CD4-positive, alpha-beta T cell (primary cell): ENCODE data around the gene CPVL. TPM values are rescaled to one million over a fixed set of nuclear protein-coding genes. Genes with fewer than 3 reads are reported as not detected.

Experiments
- ATAC-seq: fragments of 200-7000 bp; cut with Tn5 transposase; one replicate; pipeline ENCODE4 v1.10.0; 2022; ENCODE audit warnings: mild to moderate bottlenecking; ENCODE audit not compliant: poor library complexity
- CTCF ChIA-PET: fragments of 350-600 bp; sonication (Branson Sonifier 250); formaldehyde crosslinking; loops from one replicate; lab custom pipeline; 2021; ENCODE audit warnings: antibody characterized with exemption, inconsistent platforms; lab: Charles Lee
- POLR2A ChIA-PET: fragments of 350-600 bp; sonication (Branson Sonifier 250); formaldehyde crosslinking; loops from one replicate; lab custom pipeline; 2021; ENCODE audit warnings: antibody characterized with exemption, inconsistent platforms; lab: Charles Lee
- DNase-seq, 14 experiments: peaks; one replicate each; pipeline ENCODE4 v3.0.0-alpha.2; 2013 to 2020; ENCODE audit warnings: mixed read lengths in 2 of 14
- H3K27ac ChIP-seq, 2 donors: one replicate each; pipeline versions ENCODE4 v1.5.1 to v1.7.0; 2013; ENCODE audit warnings: low read length in 2 of 2, low read depth in 1 of 2, mild to moderate bottlenecking in 1 of 2
- H3K27me3 ChIP-seq, 2 experiments: 1 replicate in 1 of 2; 2 replicates in 1 of 2; pipeline versions ENCODE4 v1.6.1 to v1.7.0; 2013; ENCODE audit warnings: low read length in 2 of 2, control low read depth in 1 of 2, mild to moderate bottlenecking in 1 of 2, moderate library complexity in 1 of 2; ENCODE audit not compliant: insufficient read depth in 2 of 2, control insufficient read depth in 1 of 2
- H3K36me3 ChIP-seq: one replicate; pipeline ENCODE4 v1.6.1; 2013; ENCODE audit warnings: low read length, control low read depth; ENCODE audit not compliant: insufficient read depth
- H3K4me1 ChIP-seq: one replicate; pipeline ENCODE4 v1.6.1; 2013; ENCODE audit warnings: low read length, control low read depth; ENCODE audit not compliant: insufficient read depth
- H3K4me3 ChIP-seq: one replicate; pipeline ENCODE4 v1.5.1; 2013; ENCODE audit warnings: mild to moderate bottlenecking, low read length, moderate library complexity
- H3K9me3 ChIP-seq, 2 experiments: 1 replicate in 1 of 2; 2 replicates in 1 of 2; pipeline versions ENCODE4 v1.6.1 to v1.7.0; 2013; ENCODE audit warnings: low read length in 2 of 2, mild to moderate bottlenecking in 2 of 2, control low read depth in 1 of 2, moderate library complexity in 1 of 2; ENCODE audit not compliant: control insufficient read depth in 1 of 2, insufficient read depth in 1 of 2
- H3K27ac Mint-ChIP-seq: one replicate; pipeline ENCODE4 v1.8.0; 2020; ENCODE audit warnings: mixed read lengths
- H3K27me3 Mint-ChIP-seq: one replicate; pipeline ENCODE4 v1.8.0; 2021; ENCODE audit warnings: mixed read lengths
- H3K36me3 Mint-ChIP-seq: one replicate; pipeline ENCODE4 v1.8.0; 2021; ENCODE audit warnings: low read depth, mixed read lengths
- H3K4me1 Mint-ChIP-seq: one replicate; pipeline ENCODE4 v1.8.0; 2021; ENCODE audit warnings: low read depth, mixed read lengths
- H3K4me3 Mint-ChIP-seq: one replicate; pipeline ENCODE4 v1.8.0; 2020; ENCODE audit warnings: mild to moderate bottlenecking, mixed read lengths
- H3K9me3 Mint-ChIP-seq: one replicate; pipeline ENCODE4 v1.8.0; 2020; ENCODE audit warnings: mixed read lengths
- CTCF ChIP-seq: fragments of 200-600 bp; IDR thresholded peaks from one replicate; pipeline ENCODE4 v1.8.0; 2022; ENCODE audit warnings: antibody characterized with exemption, mild to moderate bottlenecking
- intact Hi-C, 2 experiments: fragments of 100-400 bp; cut with DNase I in 1 of 2; cut with micrococcal nuclease in 1 of 2; formaldehyde crosslinking; loops; one replicate each; pipeline versions ENCODE4 v1.15.1 to v1.9.0; 2023 to 2025; cut with DNase I, micrococcal nuclease
- total RNA-seq, 174 experiments: library from RNA in 2 of 174; stranded (reverse) in 2 of 174; gene quantifications; one replicate each; pipeline ENCODE4 v1.2.3 and lab custom pipeline; 2021 to 2026

Gene CPVL
- total RNA-seq, 2 experiments from 2014 or later: 3.8 to 4.5 TPM

- CTCF ChIA-PET: no interaction called here
Measured at GRCh38 chr7:29160080-29160479, 13.7 kb upstream of the CPVL start.

GRCh38 chr7:29158795-29159423 is 12.6 kb upstream of the CPVL start:
- no peaks in the 10 kb centered on the region for H3K27me3 ChIP-seq
- no peaks in the 10 kb centered on the region for H3K9me3 ChIP-seq
- DNase-seq (no peak), ATAC-seq (no peak)
- no peaks in the 10 kb centered on the region for H3K9me3 Mint-ChIP-seq
- ChIA-PET CTCF (no interaction called here), POLR2A (no interaction called here)
- H3K36me3 Mint-ChIP-seq: no peaks in the 10 kb centered on the region
- no peak overlapping the region for H3K4me3 Mint-ChIP-seq
- intact Hi-C loops: no loop called here
- H3K27ac Mint-ChIP-seq: no peak overlapping the region
- no peaks in the 10 kb centered on the region for H3K4me1 ChIP-seq
- H3K27ac ChIP-seq: no peak overlapping the region
- peaks cover 21% of the 10 kb centered on the region for H3K27me3 Mint-ChIP-seq
- peaks cover 9% of the 10 kb centered on the region for H3K4me1 Mint-ChIP-seq
- TF ChIP-seq CTCF: no peak
- H3K36me3 ChIP-seq: no peaks in the 10 kb centered on the region
- H3K4me3 ChIP-seq: no peak overlapping the region

More at GRCh38 chr7:29160080-29160479, 13.7 kb upstream of the CPVL start:
- Histone ChIP-seq H3K36me3 (no peaks in the 10 kb centered on the region), H3K27me3 (no peaks in the 10 kb centered on the region), H3K9me3 (no peaks in the 10 kb centered on the region), H3K4me1 (no peaks in the 10 kb centered on the region), H3K27ac (no peak overlapping the region), H3K4me3 (no peak overlapping the region)
- DNase-seq (no peak), ATAC-seq (no peak)
- H3K27me3 Mint-ChIP-seq: peaks cover 21% of the 10 kb centered on the region
- no peak overlapping the region for H3K27ac Mint-ChIP-seq
- peaks cover 9% of the 10 kb centered on the region for H3K4me1 Mint-ChIP-seq
- TF ChIP-seq CTCF: no peak
- H3K36me3 Mint-ChIP-seq: no peaks in the 10 kb centered on the region
- intact Hi-C loops: no loop called here
- no peaks in the 10 kb centered on the region for H3K9me3 Mint-ChIP-seq
- no peak overlapping the region for H3K4me3 Mint-ChIP-seq
- POLR2A ChIA-PET: no interaction called here

- H3K27me3 ChIP-seq: no peaks in the 10 kb centered on the region
- H3K36me3 ChIP-seq: no peaks in the 10 kb centered on the region
- no peak overlapping the region for H3K27ac ChIP-seq
- peaks cover 21% of the 10 kb centered on the region for H3K27me3 Mint-ChIP-seq
- H3K4me1 ChIP-seq: no peaks in the 10 kb centered on the region
- no peak overlapping the region for H3K4me3 Mint-ChIP-seq
- intact Hi-C loops: no loop called here
- H3K9me3 ChIP-seq: no peaks in the 10 kb centered on the region
- CTCF ChIA-PET: interaction anchor here (1.1 kb wide), 1 partner anchor 252 kb away, joined by 3 read pairs; no protein-coding TSS in a partner anchor
- DNase-seq (peak in 1 of 14 experiments; percentile 46), ATAC-seq (peak; percentile 57)
- no peaks in the 10 kb centered on the region for H3K9me3 Mint-ChIP-seq
- H3K27ac Mint-ChIP-seq: no peak overlapping the region
- POLR2A ChIA-PET: no interaction called here
- peaks cover 9% of the 10 kb centered on the region for H3K4me1 Mint-ChIP-seq
- no peak for TF ChIP-seq CTCF
- H3K4me3 ChIP-seq: no peak overlapping the region
- no peaks in the 10 kb centered on the region for H3K36me3 Mint-ChIP-seq
Measured at GRCh38 chr7:29156907-29157452, 10.6 kb upstream of the CPVL start.
